D721Med (cell line): Measurements from ENCODE around the gene GPR152.

Experiments used
- DNase-seq: peaks from one replicate; pipeline ENCODE4 v3.0.0; 2011; ENCODE audit warnings: low spot score; ENCODE audit not compliant: insufficient read length
- FAIRE-seq: peaks from 2 replicates; lab custom pipeline; 2011; peaks lifted over from hg19 to GRCh38; lab: Jason Lieb, UNC
- CTCF ChIP-seq: IDR thresholded peaks from 2 replicates; pipeline ENCODE4 v1.5.1; 2012; ENCODE audit warnings: mild to moderate bottlenecking, control low read depth; ENCODE audit not compliant: insufficient read depth; ENCODE audit errors: missing control alignments

Gene GPR152

GRCh38 chr11:67421430-67422031 lies 31.0 kb downstream of the GPR152 start:
- TF ChIP-seq CTCF = no peak
- DNase-seq (no peak), FAIRE-seq (no peak)

DNA sequence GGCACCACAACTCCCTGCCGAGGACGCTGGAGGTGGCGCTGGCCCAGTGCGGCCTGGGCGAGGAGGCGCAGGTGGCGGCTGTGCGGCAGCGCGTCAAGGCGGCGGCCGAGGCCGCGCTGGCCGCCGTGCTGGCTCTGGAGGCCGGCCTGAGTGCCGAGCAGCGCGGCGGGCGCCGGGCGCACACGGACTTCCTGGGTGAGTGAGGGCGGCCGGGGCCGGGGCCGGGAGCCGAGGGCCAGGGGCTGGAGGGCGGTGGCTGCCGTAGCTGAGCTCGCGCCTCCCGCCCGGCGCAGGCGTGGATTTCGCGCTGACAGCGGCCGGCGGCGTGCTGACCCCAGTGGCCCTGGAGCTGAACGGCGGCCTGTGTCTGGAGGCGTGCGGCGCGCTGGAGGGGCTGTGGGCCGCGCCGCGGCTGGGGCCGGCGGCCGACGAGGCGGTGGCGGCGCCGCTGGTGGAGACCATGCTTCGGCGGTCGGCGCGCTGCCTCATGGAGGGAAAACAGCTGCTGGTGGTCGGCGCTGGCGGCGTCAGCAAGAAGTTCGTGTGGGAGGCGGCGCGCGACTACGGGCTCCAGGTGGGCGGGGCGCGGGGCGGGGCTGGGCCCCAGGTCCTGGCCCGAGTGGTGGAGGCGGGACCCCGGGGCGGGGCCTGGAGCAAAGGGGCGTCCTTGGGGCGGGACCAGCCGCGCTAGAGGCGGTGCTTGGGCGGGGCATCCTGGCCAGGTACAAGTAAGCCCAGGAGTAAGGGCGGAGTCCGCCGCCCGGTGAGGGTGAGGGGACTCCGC lies 31.7 kb downstream of the GPR152 start:
- peak; percentile 100 for DNase-seq
- no peak for TF ChIP-seq CTCF
- no peak for FAIRE-seq

DNA sequence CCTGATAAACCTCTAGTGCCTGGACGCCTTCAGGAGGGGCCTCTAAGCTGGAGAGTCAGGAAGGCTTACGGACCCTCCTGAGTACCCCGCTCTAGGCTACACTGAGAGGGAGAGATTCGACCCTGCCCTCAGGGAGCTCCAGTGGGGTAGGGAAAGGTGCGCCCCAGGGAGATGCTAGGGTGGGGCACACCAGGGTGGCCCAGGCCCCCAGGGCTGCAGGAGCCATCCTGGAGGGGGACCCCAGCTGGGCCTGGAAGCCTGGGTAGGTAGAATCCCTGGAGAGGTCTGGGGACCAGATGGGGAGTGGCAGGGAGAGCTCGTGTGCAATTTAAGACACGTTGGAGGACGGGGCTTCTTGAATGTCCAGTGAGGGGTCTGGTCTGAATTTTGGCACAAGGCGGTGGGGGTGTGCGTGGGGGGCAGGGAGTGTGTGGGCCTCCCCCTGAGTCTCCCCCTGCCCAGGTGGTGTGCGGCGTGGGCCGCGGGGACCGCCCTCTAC lies 32.3 kb downstream of the GPR152 start:
- no peak for TF ChIP-seq CTCF
- DNase-seq (no peak), FAIRE-seq (no peak)

- TF ChIP-seq CTCF = no peak
- FAIRE-seq = no peak
- DNase-seq = no peak
Observed at GRCh38 chr11:67419325-67420049, 33.0 kb downstream of the GPR152 start.

DNA sequence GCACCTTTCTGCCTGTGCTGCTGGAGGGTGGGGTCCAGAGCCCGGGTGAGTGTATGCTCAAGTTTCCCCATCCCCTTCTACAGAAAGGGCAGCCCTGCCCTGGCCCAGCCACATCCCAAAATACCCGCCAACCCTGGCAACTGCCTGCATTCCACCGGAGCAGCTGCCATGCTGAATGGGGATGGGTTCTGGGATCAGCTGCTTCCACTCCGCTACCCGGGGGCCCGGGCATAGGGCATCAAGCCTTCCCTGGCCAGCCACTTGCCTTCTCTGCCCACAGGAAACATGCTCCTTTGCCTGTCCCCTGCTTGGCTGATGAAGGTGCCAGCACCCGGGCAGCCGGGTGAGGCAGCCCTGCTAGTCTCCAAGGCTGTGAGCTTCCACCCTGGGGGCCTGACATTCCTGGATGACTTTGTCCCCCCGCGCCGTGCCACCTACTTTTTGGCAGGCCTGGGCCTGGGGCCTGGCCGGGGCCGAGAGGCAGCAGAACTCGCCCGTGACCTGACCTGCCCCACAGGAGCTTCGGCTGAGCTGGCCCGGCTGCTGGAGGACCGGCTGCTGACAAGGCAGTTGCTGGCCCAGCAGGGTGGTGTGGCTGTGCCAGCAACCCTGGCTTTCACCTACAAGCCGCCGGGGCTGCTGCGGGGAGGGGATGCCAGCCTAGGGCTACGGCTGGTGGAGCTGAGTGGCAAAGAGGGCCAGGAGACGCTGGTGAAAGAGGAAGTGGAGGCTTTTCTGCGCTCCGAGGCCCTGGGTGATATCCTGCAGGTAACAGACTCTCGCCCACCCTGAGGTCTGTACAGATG lies 33.9 kb downstream of the GPR152 start:
- no peak for FAIRE-seq
- TF ChIP-seq CTCF = no peak
- DNase-seq = no peak

GRCh38 chr11:67417425-67417824 lies 35.1 kb downstream of the GPR152 start:
- TF ChIP-seq CTCF = no peak
- DNase-seq = no peak
- no peak for FAIRE-seq
